SK-N-SH (cell line): Measurements from ENCODE around the gene SAMD14. TPM values are rescaled to one million over a fixed set of nuclear protein-coding genes. Genes with fewer than 3 reads are reported as not detected.

Experiments used
- CTCF ChIA-PET: fragments of 300-600, 350-600 bp; formaldehyde crosslinking; extraction: SDS; loops from one replicate; lab custom pipeline; 2021; lab: Yijun Ruan, JAX
- POLR2A ChIA-PET: fragments of 350-600 bp; sonication (Branson Sonifier 250); formaldehyde crosslinking; extraction: SDS; loops from one replicate; lab custom pipeline; 2020; ENCODE audit warnings: antibody characterized with exemption, inconsistent platforms; lab: Yijun Ruan, JAX
- DNase-seq: peaks from one replicate; pipeline ENCODE4 v3.0.0; 2012
- H2AFZ ChIP-seq: fragments of 200-600 bp; sonication (generic); 2 replicates; pipeline ENCODE4 v1.8.1; 2016; ENCODE audit warnings: antibody characterized with exemption, mild to moderate bottlenecking, low read depth
- H3F3A ChIP-seq: fragments of 200-600 bp; sonication (generic); replicated peaks from 2 replicates; pipeline ENCODE3; 2016; ENCODE audit warnings: antibody characterized with exemption, mild to moderate bottlenecking; ENCODE audit not compliant: insufficient read depth
- H3K27ac ChIP-seq, 2 experiments: fragments of 200-500 bp in 1 of 2; fragments of 200-600 bp in 1 of 2; sonication (Bioruptor generic) in 1 of 2; sonication (generic), shearing (Covaris generic) in 1 of 2; 2 replicates each; pipeline versions ENCODE4 v1.5.1 to v1.6.1; 2014 to 2016; ENCODE audit warnings: low read depth in 2 of 2, inconsistent platforms in 1 of 2, low read length in 1 of 2, mild to moderate bottlenecking in 1 of 2, mixed read lengths in 1 of 2
- H3K27me3 ChIP-seq: fragments of 200-600 bp; sonication (generic), shearing (Covaris generic); 2 replicates; pipeline ENCODE4 v1.6.1; 2016; ENCODE audit warnings: mixed run types; ENCODE audit not compliant: insufficient read depth
- H3K36me3 ChIP-seq, 2 experiments: fragments of 200-500 bp in 1 of 2; fragments of 200-600 bp in 1 of 2; sonication (Bioruptor generic) in 1 of 2; sonication (generic) in 1 of 2; replicated peaks in 1 of 2; 2 replicates each; pipeline versions ENCODE3 to v1.5.1; 2014 to 2016; ENCODE audit warnings: low read length in 1 of 2, mild to moderate bottlenecking in 1 of 2; ENCODE audit not compliant: insufficient read depth in 2 of 2, control insufficient read depth in 1 of 2
- H3K4me1 ChIP-seq, 2 experiments: fragments of 200-500 bp in 1 of 2; fragments of 200-600 bp in 1 of 2; sonication (Bioruptor generic) in 1 of 2; sonication (generic), shearing (Covaris generic) in 1 of 2; 2 replicates each; pipeline versions ENCODE4 v1.5.1 to v1.6.1; 2014 to 2016; ENCODE audit warnings: low read depth in 1 of 2, low read length in 1 of 2, mixed run types in 1 of 2; ENCODE audit not compliant: insufficient read depth in 2 of 2, control insufficient read depth in 1 of 2
- H3K4me2 ChIP-seq: fragments of 200-600 bp; sonication (generic), shearing (Covaris generic); 2 replicates; pipeline ENCODE4 v1.6.1; 2017; ENCODE audit warnings: mixed run types
- H3K4me3 ChIP-seq, 2 experiments: fragments of 200-500 bp in 1 of 2; fragments of 200-600 bp in 1 of 2; sonication (Bioruptor generic) in 1 of 2; sonication (generic), shearing (Covaris generic) in 1 of 2; 2 replicates each; pipeline versions ENCODE4 v1.5.1 to v1.8.1; 2014 to 2016; ENCODE audit warnings: low read depth in 2 of 2, inconsistent platforms in 1 of 2, low read length in 1 of 2, mild to moderate bottlenecking in 1 of 2, mixed read lengths in 1 of 2, moderate library complexity in 1 of 2
- H3K79me2 ChIP-seq: fragments of 200-600 bp; sonication (generic); 2 replicates; pipeline ENCODE4 v1.8.1; 2017; ENCODE audit warnings: mild to moderate bottlenecking; ENCODE audit not compliant: insufficient read depth
- H3K9ac ChIP-seq: fragments of 200-600 bp; sonication (generic); 2 replicates; pipeline ENCODE4 v1.6.1; 2017; ENCODE audit warnings: mixed run types
- H3K9me2 ChIP-seq: fragments of 200-600 bp; sonication (generic); 2 replicates; pipeline ENCODE4 v1.6.1; 2017; ENCODE audit warnings: mixed run types
- H3K9me3 ChIP-seq: fragments of 200-600 bp; sonication (generic); 2 replicates; pipeline ENCODE4 v1.6.1; 2017; ENCODE audit warnings: mixed run types, mild to moderate bottlenecking, moderate library complexity
- H4K20me1 ChIP-seq: fragments of 200-600 bp; sonication (generic); 2 replicates; pipeline ENCODE4 v1.6.1; 2017; ENCODE audit warnings: mild to moderate bottlenecking, mixed run types; ENCODE audit not compliant: insufficient read depth
- CHD2 ChIP-seq: fragments of 150-350 bp; IDR thresholded peaks from 2 replicates; pipeline ENCODE4 v1.6.1; 2018; ENCODE audit warnings: low read length; ENCODE audit not compliant: partially characterized antibody
- EZH2phosphoT487 ChIP-seq: fragments of 200-600 bp; sonication (generic); IDR thresholded peaks from 2 replicates; pipeline ENCODE4 v1.6.1; 2017; ENCODE audit warnings: low read depth, mixed run types, mild to moderate bottlenecking, antibody characterized with exemption, moderate library complexity, borderline replicate concordance
- FOXJ3 ChIP-seq: sonication (generic); formaldehyde crosslinking; IDR thresholded peaks from 2 replicates; pipeline ENCODE4 v1.5.1; 2020; ENCODE audit warnings: mild to moderate bottlenecking, missing genetic modification reagents
- GABPA ChIP-seq: IDR thresholded peaks from 2 replicates; pipeline ENCODE4 v1.4.0; 2012; ENCODE audit warnings: low read depth, mild to moderate bottlenecking
- IRF3 ChIP-seq: fragments of 150-350 bp; IDR thresholded peaks from 2 replicates; pipeline ENCODE4 v1.6.1; 2016; ENCODE audit warnings: mild to moderate bottlenecking, low read depth, low read length
- MEF2A ChIP-seq: IDR thresholded peaks from 2 replicates; pipeline ENCODE4 v1.4.0; 2012; ENCODE audit warnings: low read depth, borderline replicate concordance
- NRF1 ChIP-seq: IDR thresholded peaks from 2 replicates; pipeline ENCODE4 v1.6.1; 2012; ENCODE audit warnings: low read depth, mild to moderate bottlenecking, low read length
- RXRA ChIP-seq: IDR thresholded peaks from 2 replicates; pipeline ENCODE4 v1.4.0; 2012; ENCODE audit warnings: low read depth, mild to moderate bottlenecking, borderline replicate concordance
- SIN3A ChIP-seq: IDR thresholded peaks from 2 replicates; pipeline ENCODE4 v1.6.1; 2012; ENCODE audit warnings: low read depth, mild to moderate bottlenecking, low read length, moderate library complexity, borderline replicate concordance
- SMC3 ChIP-seq: IDR thresholded peaks from 2 replicates; pipeline ENCODE4 v1.6.1; 2012; ENCODE audit warnings: low read depth, low read length, improper control_type of control experiment
- TAF1 ChIP-seq: IDR thresholded peaks from 2 replicates; pipeline ENCODE4 v1.6.1; 2012; ENCODE audit warnings: low read depth, mild to moderate bottlenecking, low read length, moderate library complexity, borderline replicate concordance
- TCF12 ChIP-seq: IDR thresholded peaks from 2 replicates; pipeline ENCODE4 v1.4.0; 2012
- WGBS: methylation state at CpG from one replicate; pipeline ENCODE4 v1.1.6; 2017; ENCODE audit warnings: low lambda C conversion rate; 5-methylcytosine and 5-hydroxymethylcytosine counted together
- polyA plus RNA-seq, 3 experiments: library from polyadenylated mRNA; depleted of rRNA; stranded (reverse); fragments of >200 nt; gene quantifications; 2 replicates each; pipeline ENCODE4 v1.2.3, GENCODE V29; 2012
- TF ChIP-seq, protein P1 (sequence below): IDR thresholded peaks from 2 replicates; pipeline ENCODE4 v1.4.0; 2012; ENCODE audit warnings: low read depth
- TF ChIP-seq, protein P2 (sequence below): IDR thresholded peaks from 2 replicates; pipeline ENCODE4 v1.4.0; 2012; ENCODE audit warnings: low read depth, borderline replicate concordance

Gene SAMD14
- polyA plus RNA-seq, 1 of the 3 experiments (the other 2 are of a cell fraction): 3.4 TPM

DNA sequence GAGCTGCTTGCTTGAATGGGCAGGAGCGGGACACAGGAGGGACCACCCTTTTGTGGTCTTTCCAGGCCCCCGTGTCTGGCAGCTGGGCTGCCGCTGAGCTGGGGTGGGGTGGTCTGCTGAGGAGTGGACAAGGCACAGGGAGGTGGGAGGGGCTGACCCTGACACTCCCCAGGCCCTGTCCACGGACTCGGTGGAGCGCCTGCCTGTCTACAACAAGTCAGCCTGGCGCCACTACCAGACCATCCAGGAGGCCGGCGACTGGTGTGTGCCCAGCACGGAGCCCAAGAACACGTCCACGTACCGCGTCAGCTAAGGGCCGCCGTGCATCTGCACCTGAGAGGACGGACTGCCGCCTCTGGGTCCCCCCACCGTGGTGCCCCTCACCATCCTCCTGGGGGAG, 20.2 kb downstream of the SAMD14 start:
- Histone ChIP-seq H3K9me2 (no peaks in the 10 kb centered on the region), H3K4me2 (no peak overlapping the region), H3K4me3 (no peak overlapping the region), H3K4me1 (peaks cover 0 to 24% of the 10 kb centered on the region in 2 experiments; a peak in 1 of 4 replicates), H3K9ac (no peak overlapping the region), H4K20me1 (no peaks in the 10 kb centered on the region), H3F3A (peaks cover 5% of the 10 kb centered on the region), H3K9me3 (no peaks in the 10 kb centered on the region), H3K36me3 (peaks cover 5 to 26% of the 10 kb centered on the region in 2 experiments), H3K79me2 (no peaks in the 10 kb centered on the region), H3K27ac (no peak overlapping the region; a peak in 1 of 4 replicates), H3K27me3 (no peaks in the 10 kb centered on the region), H2AFZ (no peak overlapping the region)
- no peak for TF ChIP-seq CHD2
- WGBS: 94% methylated on average over 14 of the region's 19 CpGs
- ChIA-PET CTCF (interaction anchor here (1.0 to 16.3 kb wide), 10 partner anchors 9 to 60 kb away, joined by 3 to 297 read pairs (median 4); partner anchors contain the start of genes PDK2, SAMD14 and SGCA), POLR2A (no interaction called here)
- DNase-seq: no peak

GRCh38 chr17:50109207-50109606, 20.8 kb downstream of the SAMD14 start:
- no peak overlapping the region for H3K4me3 ChIP-seq
- WGBS: 84% methylated on average over 7 of the region's 7 CpGs
- H3K79me2 ChIP-seq: no peaks in the 10 kb centered on the region
- TF ChIP-seq, protein P1, sequence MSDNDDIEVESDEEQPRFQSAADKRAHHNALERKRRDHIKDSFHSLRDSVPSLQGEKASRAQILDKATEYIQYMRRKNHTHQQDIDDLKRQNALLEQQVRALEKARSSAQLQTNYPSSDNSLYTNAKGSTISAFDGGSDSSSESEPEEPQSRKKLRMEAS: no peak
- TF ChIP-seq MEF2A (no peak), EZH2phosphoT487 (no peak), SIN3A (no peak), GABPA (no peak), NRF1 (no peak), TAF1 (no peak), IRF3 (no peak), CHD2 (no peak), TCF12 (no peak)
- CTCF ChIA-PET: interaction anchor here (0.7 to 16.3 kb wide), 12 partner anchors 9 to 91 kb away, joined by 3 to 297 read pairs (median 3); partner anchors contain the start of genes PDK2, SAMD14 and SGCA
- H3K27me3 ChIP-seq: no peaks in the 10 kb centered on the region
- H3K9me3 ChIP-seq: no peaks in the 10 kb centered on the region
- peaks cover 5% of the 10 kb centered on the region for H3F3A ChIP-seq
- H3K4me2 ChIP-seq: no peak overlapping the region
- H3K9me2 ChIP-seq: no peaks in the 10 kb centered on the region
- no peak overlapping the region for H2AFZ ChIP-seq
- no peak overlapping the region for H3K27ac ChIP-seq
- H4K20me1 ChIP-seq: no peaks in the 10 kb centered on the region
- POLR2A ChIA-PET: no interaction called here
- no peak for DNase-seq
- no peak overlapping the region for H3K9ac ChIP-seq
- peaks cover 0 to 24% of the 10 kb centered on the region in 2 experiments; a peak in 1 of 4 replicates for H3K4me1 ChIP-seq
- H3K36me3 ChIP-seq: peaks cover 5 to 26% of the 10 kb centered on the region in 2 experiments

GRCh38 chr17:50108556-50108955, 21.4 kb downstream of the SAMD14 start:
- H3K9me2 ChIP-seq: no peaks in the 10 kb centered on the region
- no peaks in the 10 kb centered on the region for H4K20me1 ChIP-seq
- 94% methylated on average over 9 of the region's 9 CpGs for WGBS
- no peaks in the 10 kb centered on the region for H3K27me3 ChIP-seq
- H3K9ac ChIP-seq: no peak overlapping the region
- no peak overlapping the region for H3K4me2 ChIP-seq
- H3F3A ChIP-seq: peaks cover 5% of the 10 kb centered on the region
- no peak for TF ChIP-seq SMC3
- TF ChIP-seq TAF1: no peak
- no peak for TF ChIP-seq RXRA
- no peak for TF ChIP-seq FOXJ3 (CRISPR knock-in tag)
- TF ChIP-seq, protein P2, sequence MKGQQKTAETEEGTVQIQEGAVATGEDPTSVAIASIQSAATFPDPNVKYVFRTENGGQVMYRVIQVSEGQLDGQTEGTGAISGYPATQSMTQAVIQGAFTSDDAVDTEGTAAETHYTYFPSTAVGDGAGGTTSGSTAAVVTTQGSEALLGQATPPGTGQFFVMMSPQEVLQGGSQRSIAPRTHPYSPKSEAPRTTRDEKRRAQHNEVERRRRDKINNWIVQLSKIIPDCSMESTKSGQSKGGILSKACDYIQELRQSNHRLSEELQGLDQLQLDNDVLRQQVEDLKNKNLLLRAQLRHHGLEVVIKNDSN: no peak
- TF ChIP-seq SIN3A: no peak
- TF ChIP-seq, all 33 proteins: peak for 0
- Histone ChIP-seq H3K9me3 (no peaks in the 10 kb centered on the region), H3K4me3 (no peak overlapping the region), H3K27ac (no peak overlapping the region), H3K36me3 (peaks cover 5 to 26% of the 10 kb centered on the region in 2 experiments), H3K4me1 (peaks cover 0 to 24% of the 10 kb centered on the region in 2 experiments; a peak in 1 of 4 replicates), H2AFZ (no peak overlapping the region), H3K79me2 (no peaks in the 10 kb centered on the region)
- DNase-seq: no peak
- ChIA-PET POLR2A (interaction anchor here (0.7 kb wide), 1 partner anchor 15 kb away, joined by 3 read pairs; no protein-coding TSS in a partner anchor), CTCF (interaction anchor here (0.7 to 16.3 kb wide), 12 partner anchors 10 to 92 kb away, joined by 3 to 297 read pairs (median 4); partner anchors contain the start of genes PDK2, SAMD14 and SGCA)
